H1 (cell line): ENCODE data around the gene DNAAF8. TPM values are rescaled to one million over a fixed set of nuclear protein-coding genes. Genes with fewer than 3 reads are reported as not detected.

Experiments
- CTCF ChIA-PET: fragments of 300-600 bp; sonication (Branson Sonifier 250); formaldehyde crosslinking; loops from one replicate; lab custom pipeline; 2021; ENCODE audit not compliant: partially characterized antibody; lab: Charles Lee
- POLR2A ChIA-PET: fragments of 300-600 bp; sonication (Branson Sonifier 250); formaldehyde crosslinking; loops from one replicate; lab custom pipeline; 2021; ENCODE audit warnings: inconsistent platforms; ENCODE audit not compliant: partially characterized antibody; lab: Charles Lee
- DNase-seq, 2 experiments: peaks; one replicate each; pipeline versions ENCODE4 v3.0.0 to v3.0.0-alpha.2; 2010 to 2022; ENCODE audit warnings: low spot score in 2 of 2, low read depth in 1 of 2, mixed read lengths in 1 of 2
- FAIRE-seq: peaks from 2 replicates; lab custom pipeline; 2011; peaks lifted over from hg19 to GRCh38; lab: Jason Lieb, UNC
- H2AFZ ChIP-seq: 2 replicates; pipeline ENCODE4 v1.8.1; 2012; ENCODE audit warnings: low read length, inconsistent platforms
- H2AK5ac ChIP-seq: 2 replicates; pipeline ENCODE4 v1.6.1; 2013; ENCODE audit warnings: low read depth, low read length
- H2BK120ac ChIP-seq: replicated peaks from 2 replicates; pipeline ENCODE3; 2013; ENCODE audit warnings: low read depth, low read length, inconsistent platforms
- H2BK12ac ChIP-seq: 2 replicates; pipeline ENCODE4 v1.6.1; 2013; ENCODE audit warnings: low read depth, low read length
- H2BK15ac ChIP-seq: 2 replicates; pipeline ENCODE4 v1.6.1; 2013; ENCODE audit warnings: low read length
- H2BK20ac ChIP-seq: 2 replicates; pipeline ENCODE4 v1.6.1; 2013; ENCODE audit warnings: low read length
- H2BK5ac ChIP-seq: 2 replicates; pipeline ENCODE4 v1.6.1; 2013; ENCODE audit warnings: low read depth, low read length
- H3K14ac ChIP-seq: 2 replicates; pipeline ENCODE4 v1.6.1; 2013; ENCODE audit warnings: inconsistent platforms; ENCODE audit not compliant: insufficient read length
- H3K18ac ChIP-seq: 2 replicates; pipeline ENCODE4 v1.6.1; 2013; ENCODE audit warnings: low read length; ENCODE audit errors: extremely low read depth
- H3K23ac ChIP-seq: 2 replicates; pipeline ENCODE4 v1.6.1; 2013; ENCODE audit warnings: inconsistent platforms; ENCODE audit not compliant: insufficient read length
- H3K23me2 ChIP-seq: 2 replicates; pipeline ENCODE4 v1.6.1; 2013; ENCODE audit warnings: low read depth, low read length
- H3K27ac ChIP-seq: 2 replicates; pipeline ENCODE4 v1.6.1; 2011; ENCODE audit warnings: low read depth, low read length, inconsistent platforms
- H3K27me3 ChIP-seq, 4 experiments: replicated peaks in 1 of 4; 1 replicate in 1 of 4; 2 replicates in 3 of 4; pipeline versions ENCODE4 v1.6.1 to v1.8.1; 2011 to 2013; ENCODE audit warnings: low read length in 3 of 4, mild to moderate bottlenecking in 3 of 4, inconsistent platforms in 2 of 4, mixed read lengths in 2 of 4, moderate library complexity in 1 of 4; ENCODE audit not compliant: control insufficient read depth in 3 of 4, insufficient read depth in 3 of 4; ENCODE audit errors: extremely low read depth in 1 of 4
- H3K36me3 ChIP-seq, 4 experiments: 2 replicates each; pipeline versions ENCODE4 v1.6.1 to v1.8.1; 2011 to 2013; ENCODE audit warnings: mild to moderate bottlenecking in 4 of 4, low read length in 3 of 4, moderate library complexity in 2 of 4, control low read depth in 1 of 4, inconsistent platforms in 1 of 4; ENCODE audit not compliant: insufficient read depth in 4 of 4, control insufficient read depth in 2 of 4
- H3K4ac ChIP-seq: replicated peaks from 2 replicates; pipeline ENCODE3; 2013; ENCODE audit warnings: low read length, low read depth, mixed read lengths, inconsistent platforms; ENCODE audit not compliant: insufficient read length
- H3K4me1 ChIP-seq, 4 experiments: replicated peaks in 1 of 4; 1 replicate in 1 of 4; 2 replicates in 3 of 4; pipeline versions ENCODE4 v1.6.1 to v1.8.1; 2011 to 2013; ENCODE audit warnings: low read length in 3 of 4, inconsistent platforms in 2 of 4, mixed read lengths in 1 of 4; ENCODE audit not compliant: insufficient read depth in 4 of 4, control insufficient read depth in 3 of 4
- H3K4me2 ChIP-seq, 2 experiments: 2 replicates each; pipeline versions ENCODE4 v1.6.1 to v1.8.1; 2011 to 2013; ENCODE audit warnings: low read depth in 2 of 2, low read length in 2 of 2, control low read depth in 1 of 2, inconsistent platforms in 1 of 2, mild to moderate bottlenecking in 1 of 2; ENCODE audit not compliant: insufficient read depth in 1 of 2
- H3K4me3 ChIP-seq, 4 experiments: fragments of 200-600, 300-600 bp in 1 of 4; sonication (generic), shearing (Covaris generic), sonication (Bioruptor Twin) in 1 of 4; 2 replicates each; pipeline versions ENCODE4 v1.5.1 to v1.8.1; 2011 to 2016; ENCODE audit warnings: low read length in 4 of 4, low read depth in 3 of 4, control low read depth in 2 of 4, inconsistent platforms in 2 of 4, mild to moderate bottlenecking in 2 of 4, mixed read lengths in 1 of 4, moderate library complexity in 1 of 4; ENCODE audit not compliant: insufficient read depth in 2 of 4; ENCODE audit errors: extremely low read depth in 1 of 4
- H3K56ac ChIP-seq: replicated peaks from 2 replicates; pipeline ENCODE3; 2013; ENCODE audit warnings: low read depth, mild to moderate bottlenecking, mixed read lengths, low read length, inconsistent platforms; ENCODE audit not compliant: insufficient read length
- H3K79me1 ChIP-seq: 2 replicates; pipeline ENCODE4 v1.6.1; 2013; ENCODE audit warnings: low read depth, low read length, control low read depth
- H3K79me2 ChIP-seq, 2 experiments: 2 replicates each; pipeline versions ENCODE4 v1.6.1 to v1.8.1; 2012 to 2013; ENCODE audit warnings: low read length in 2 of 2, mild to moderate bottlenecking in 2 of 2, inconsistent platforms in 1 of 2; ENCODE audit not compliant: insufficient read depth in 2 of 2, control insufficient read depth in 1 of 2
- H3K9ac ChIP-seq, 4 experiments: replicated peaks in 1 of 4; 1 replicate in 1 of 4; 2 replicates in 3 of 4; pipeline versions ENCODE4 v1.6.1 to v1.8.1; 2011 to 2013; ENCODE audit warnings: low read depth in 3 of 4, low read length in 3 of 4, control low read depth in 2 of 4, mild to moderate bottlenecking in 2 of 4, moderate library complexity in 2 of 4, inconsistent platforms in 1 of 4; ENCODE audit errors: extremely low read depth in 1 of 4
- H3K9me3 ChIP-seq, 2 experiments: 2 replicates each; pipeline versions ENCODE4 v1.6.1 to v1.8.1; 2012 to 2013; ENCODE audit warnings: mild to moderate bottlenecking in 2 of 2, moderate library complexity in 2 of 2, control low read depth in 1 of 2, inconsistent platforms in 1 of 2, low read depth in 1 of 2, low read length in 1 of 2, mixed read lengths in 1 of 2; ENCODE audit not compliant: insufficient read depth in 2 of 2
- H4K20me1 ChIP-seq, 2 experiments: replicated peaks in 1 of 2; 2 replicates each; pipeline versions ENCODE3 to v1.8.1; 2011 to 2013; ENCODE audit warnings: inconsistent platforms in 2 of 2, low read length in 2 of 2, mild to moderate bottlenecking in 1 of 2; ENCODE audit not compliant: insufficient read depth in 2 of 2, control insufficient read depth in 1 of 2
- H4K5ac ChIP-seq: 2 replicates; pipeline ENCODE4 v1.6.1; 2013; ENCODE audit warnings: low read length, low read depth, mixed read lengths, inconsistent platforms; ENCODE audit not compliant: insufficient read length
- H4K8ac ChIP-seq: 2 replicates; pipeline ENCODE4 v1.8.0; 2013; ENCODE audit warnings: mild to moderate bottlenecking, moderate library complexity, low read length, inconsistent platforms; ENCODE audit not compliant: insufficient read depth; ENCODE audit errors: extremely low read depth
- H4K91ac ChIP-seq: replicated peaks from 2 replicates; pipeline ENCODE3; 2013; ENCODE audit warnings: low read length, mixed read lengths, inconsistent platforms; ENCODE audit not compliant: insufficient read length
- ASH2L ChIP-seq: fragments of 200-600, 300-600 bp; sonication (generic); IDR thresholded peaks from one replicate; pipeline ENCODE4 v1.7.1; 2017; ENCODE audit warnings: low read length
- RFX5 ChIP-seq: IDR thresholded peaks from 2 replicates; pipeline ENCODE4 v1.6.1; 2011; ENCODE audit warnings: low read depth, low read length, improper control_type of control experiment, borderline replicate concordance
- RNF2 ChIP-seq: fragments of 200-900, 300-1000 bp; sonication (generic); IDR thresholded peaks from 2 replicates; pipeline ENCODE4 v1.7.1; 2016; ENCODE audit warnings: borderline replicate concordance, low read depth, mild to moderate bottlenecking, antibody characterized with exemption, low read length; ENCODE audit not compliant: poor library complexity, severe bottlenecking; ENCODE audit errors: missing control alignments
- RXRA ChIP-seq: IDR thresholded peaks from 2 replicates; pipeline ENCODE4 v1.6.1; 2011; ENCODE audit warnings: low read depth, mild to moderate bottlenecking, low read length, moderate library complexity; ENCODE audit not compliant: insufficient read depth
- SAP30 ChIP-seq: fragments of 300-600 bp; sonication (generic); IDR thresholded peaks from 2 replicates; pipeline ENCODE4 v1.7.1; 2012; ENCODE audit warnings: low read length, moderate library complexity, mild to moderate bottlenecking, inconsistent platforms; ENCODE audit not compliant: insufficient read depth, insufficient replicate concordance
- SP4 ChIP-seq: IDR thresholded peaks from 2 replicates; pipeline ENCODE4 v1.6.1; 2012; ENCODE audit warnings: low read length, inconsistent platforms
- SUZ12 ChIP-seq: fragments of 200-600 bp; sonication (generic); IDR thresholded peaks from 2 replicates; pipeline ENCODE4 v1.6.1; 2012; ENCODE audit warnings: mild to moderate bottlenecking, inconsistent platforms, low read length, moderate library complexity, mixed read lengths
- TAF7 ChIP-seq: optimal IDR thresholded peaks from 2 replicates; pipeline ENCODE3; 2011; ENCODE audit warnings: low read depth, mild to moderate bottlenecking, inconsistent platforms, low read length, moderate library complexity, borderline replicate concordance
- TBP ChIP-seq: IDR thresholded peaks from 2 replicates; pipeline ENCODE4 v1.6.1; 2011; ENCODE audit warnings: low read depth, low read length, improper control_type of control experiment
- WGBS, 2 experiments: shearing (Covaris generic) in 1 of 2; methylation state at CpG; one replicate each; pipeline versions ENCODE4 v1.1.6 to v1.1.7; 2013 to 2015; ENCODE audit warnings: low lambda C conversion rate in 2 of 2, mixed read lengths in 2 of 2, inconsistent platforms in 1 of 2, low coverage in 1 of 2, missing lambda C conversion rate in 1 of 2; ENCODE audit not compliant: insufficient replicate concordance in 2 of 2, insufficient coverage in 1 of 2, insufficient read length in 1 of 2; ENCODE audit errors: extremely low coverage in 1 of 2, missing lambda C conversion rate in 1 of 2; 5-methylcytosine and 5-hydroxymethylcytosine counted together
- polyA plus RNA-seq, 7 experiments: library from polyadenylated mRNA; depleted of rRNA in 3 of 7; stranded (reverse) in 5 of 7; unstranded in 2 of 7; fragments of >200 nt in 5 of 7; fragments of 200-250 nt in 2 of 7; gene quantifications; 1 replicate in 5 of 7; 2 replicates in 1 of 7; 4 replicates in 1 of 7; pipeline versions ENCODE4 v1.2.1 to v1.2.3, GENCODE V29; 2011 to 2013; ENCODE audit warnings: missing spikeins in 2 of 7, mixed read lengths in 2 of 7
- total RNA-seq: library from RNA; stranded (reverse); fragmentation: NEBNext Ultra II Directional; extraction: Animal tissue kit (Norgen Biotek cat#: 25700); gene quantifications from 2 replicates; pipeline ENCODE4 v1.2.1, GENCODE V29; 2021
- TF ChIP-seq, protein P1 (sequence below): IDR thresholded peaks from 2 replicates; pipeline ENCODE4 v1.6.1; 2011; ENCODE audit warnings: low read depth, mild to moderate bottlenecking, low read length; ENCODE audit not compliant: insufficient read depth
- TF ChIP-seq, protein P2 (sequence below): IDR thresholded peaks from 2 replicates; pipeline ENCODE4 v1.6.1; 2011; ENCODE audit warnings: low read length, improper control_type of control experiment

DNAAF8 gene
- total and polyA plus RNA-seq, 2 of the 8 experiments (the other 6 are each of a cell fraction or from before 2014, with no cell fraction given) = 0.39 TPM; not detected in 1

DNA sequence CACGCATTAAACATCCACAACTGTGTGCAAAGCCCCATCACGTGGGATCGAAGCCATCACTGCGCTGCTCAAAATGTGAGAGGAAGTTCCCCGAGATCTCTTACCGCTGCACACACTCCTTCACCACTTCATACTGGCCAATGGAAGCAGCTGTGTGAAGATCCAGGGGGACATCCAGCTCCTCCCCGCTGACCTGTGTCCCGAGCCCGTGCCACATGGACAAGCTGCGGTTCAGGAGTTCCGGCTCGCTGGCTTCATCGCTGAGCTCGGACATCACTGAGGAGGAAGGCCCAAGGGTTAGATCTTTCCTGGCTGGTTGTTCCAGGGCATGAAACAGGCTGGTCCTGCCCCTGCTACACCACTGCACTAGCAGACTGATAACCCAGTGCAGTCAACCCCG is 4.5 kb upstream of the DNAAF8 start:
- Histone ChIP-seq H3K79me2 (peaks cover 4 to 29% of the 10 kb centered on the region in 2 experiments; a peak in 3 of 4 replicates), H2BK5ac (no peak overlapping the region), H4K91ac (no peak overlapping the region), H3K56ac (no peak overlapping the region), H3K27me3 (no peaks in the 10 kb centered on the region), H2AK5ac (no peak overlapping the region), H2BK120ac (no peak overlapping the region), H3K4me1 (no peaks in the 10 kb centered on the region), H3K4me3 (no peak overlapping the region), H3K27ac (no peak overlapping the region), H2BK20ac (no peak overlapping the region), H3K36me3 (peaks cover 8 to 29% (median 14%) of the 10 kb centered on the region in 4 experiments; a peak in 7 of 8 replicates), H2BK12ac (no peak overlapping the region), H4K20me1 (peaks cover 0 to 12% of the 10 kb centered on the region in 2 experiments), H2BK15ac (no peak overlapping the region), H3K4ac (no peak overlapping the region), H2AFZ (no peak overlapping the region), H3K9me3 (no peaks in the 10 kb centered on the region), H3K23ac (no peak overlapping the region), H3K23me2 (peaks cover 6% of the 10 kb centered on the region; the same call in 1 of the 2 replicates), H4K5ac (no peak overlapping the region), H3K18ac (no peak overlapping the region), H3K79me1 (peaks cover 5% of the 10 kb centered on the region; the same call in 1 of the 2 replicates), H3K4me2 (no peak overlapping the region), H4K8ac (no peak overlapping the region), H3K14ac (no peak overlapping the region), H3K9ac (no peak overlapping the region)
- ChIA-PET CTCF (interaction anchor here (0.8 to 1.2 kb wide), 5 partner anchors 12 to 303 kb away, joined by 3 to 4 read pairs (median 3); no protein-coding TSS in a partner anchor), POLR2A (interaction anchor here (0.6 kb wide), 1 partner anchor 45 kb away, joined by 3 read pairs; no protein-coding TSS in a partner anchor)
- DNase-seq = no peak
- 93% methylated on average over 15 of the region's 15 CpGs; no CpG with 5 or more reads in 1 of the 2 experiments for WGBS, 2 experiments
- no peak for FAIRE-seq
- TF ChIP-seq TAF7 (no peak), SAP30 (no peak), TBP (no peak), RFX5 (no peak), RNF2 (no peak), SP4 (no peak), SUZ12 (no peak), ASH2L (no peak), RXRA (no peak)
- TF ChIP-seq, protein P1, sequence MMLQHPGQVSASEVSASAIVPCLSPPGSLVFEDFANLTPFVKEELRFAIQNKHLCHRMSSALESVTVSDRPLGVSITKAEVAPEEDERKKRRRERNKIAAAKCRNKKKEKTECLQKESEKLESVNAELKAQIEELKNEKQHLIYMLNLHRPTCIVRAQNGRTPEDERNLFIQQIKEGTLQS = no peak
- TF ChIP-seq, protein P2, sequence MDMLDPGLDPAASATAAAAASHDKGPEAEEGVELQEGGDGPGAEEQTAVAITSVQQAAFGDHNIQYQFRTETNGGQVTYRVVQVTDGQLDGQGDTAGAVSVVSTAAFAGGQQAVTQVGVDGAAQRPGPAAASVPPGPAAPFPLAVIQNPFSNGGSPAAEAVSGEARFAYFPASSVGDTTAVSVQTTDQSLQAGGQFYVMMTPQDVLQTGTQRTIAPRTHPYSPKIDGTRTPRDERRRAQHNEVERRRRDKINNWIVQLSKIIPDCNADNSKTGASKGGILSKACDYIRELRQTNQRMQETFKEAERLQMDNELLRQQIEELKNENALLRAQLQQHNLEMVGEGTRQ = no peak
